K562 (cell line): Measurements from ENCODE around the gene SUSD3. TPM values are rescaled to one million over a fixed set of nuclear protein-coding genes. Genes with fewer than 3 reads are reported as not detected.

Experiments used
- ATAC-seq: fragments of 200-7000 bp; cut with Tn5 transposase; 3 replicates; pipeline ENCODE4 v1.9.1; 2020; ENCODE audit warnings: moderate library complexity
- BruUV-seq: library from RNA; stranded (reverse); fragments of 400-500 nt; replicated peaks from 2 replicates; lab custom pipeline; 2021; lab: Mats Ljungman, UMichigan
- CTCF ChIA-PET: fragments of 300-600 bp; formaldehyde crosslinking; extraction: SDS; loops from one replicate; lab custom pipeline; 2021; ENCODE audit warnings: low intra/inter-chr PET ratio; lab: Yijun Ruan, JAX
- POLR2A ChIA-PET: fragments of 300-600, 350-650 bp; sonication (Branson Sonifier 250); formaldehyde crosslinking; extraction: SDS; loops from one replicate; lab custom pipeline; 2021; ENCODE audit warnings: antibody characterized with exemption, inconsistent platforms; lab: Yijun Ruan, JAX
- DNase-seq, 4 experiments: peaks; one replicate each; pipeline versions ENCODE4 v3.0.0 to v3.0.0-alpha.2; 2011 to 2018; ENCODE audit warnings: low spot score in 3 of 4, mixed read lengths in 3 of 4; ENCODE audit errors: extremely low read depth in 1 of 4
- FAIRE-seq: peaks from 2 replicates; lab custom pipeline; 2011; peaks lifted over from hg19 to GRCh38; lab: Jason Lieb, UNC
- H2AFZ ChIP-seq: 2 replicates; pipeline ENCODE4 v1.6.0; 2011; ENCODE audit warnings: low read depth, low read length, control low read depth, inconsistent platforms
- H3K27ac ChIP-seq: fragments of 200-600 bp; 3 replicates; pipeline ENCODE4 v1.8.0; 2011; ENCODE audit warnings: low read depth, mild to moderate bottlenecking, control low read depth, inconsistent platforms, low read length, moderate library complexity, mixed read lengths; ENCODE audit errors: extremely low read depth
- H3K27me3 ChIP-seq, 2 experiments: fragments of 300-600 bp in 1 of 2; 2 replicates in 1 of 2; 3 replicates in 1 of 2; pipeline versions ENCODE4 v1.6.0 to v1.8.0; 2011; ENCODE audit warnings: inconsistent platforms in 2 of 2, low read length in 2 of 2, mild to moderate bottlenecking in 1 of 2, mixed read lengths in 1 of 2, moderate library complexity in 1 of 2; ENCODE audit not compliant: control insufficient read depth in 2 of 2, insufficient read depth in 2 of 2
- H3K36me3 ChIP-seq: fragments of 300-600 bp; 3 replicates; pipeline ENCODE4 v1.8.0; 2011; ENCODE audit warnings: mild to moderate bottlenecking, low read length, inconsistent platforms; ENCODE audit not compliant: control insufficient read depth, insufficient read depth
- H3K4me1 ChIP-seq, 2 experiments: fragments of 200-600 bp in 1 of 2; replicated peaks in 1 of 2; 2 replicates in 1 of 2; 3 replicates in 1 of 2; pipeline versions ENCODE4 v1.5.1 to v1.8.0; 2011; ENCODE audit warnings: inconsistent platforms in 2 of 2, low read length in 2 of 2, mild to moderate bottlenecking in 1 of 2, mixed read lengths in 1 of 2, moderate library complexity in 1 of 2; ENCODE audit not compliant: control insufficient read depth in 2 of 2, insufficient read depth in 2 of 2
- H3K4me2 ChIP-seq: 2 replicates; pipeline ENCODE4 v1.6.1; 2011; ENCODE audit warnings: low read length, control low read depth, inconsistent platforms, mixed read lengths; ENCODE audit not compliant: insufficient read depth
- H3K4me3 ChIP-seq: fragments of 200-600 bp; sonication (generic), shearing (Covaris generic); 2 replicates; pipeline ENCODE4 v1.5.1; 2016; ENCODE audit warnings: control low read depth, inconsistent platforms
- H3K79me2 ChIP-seq: fragments of 200-600 bp; 3 replicates; pipeline ENCODE4 v1.8.0; 2011; ENCODE audit warnings: low read length, inconsistent platforms; ENCODE audit not compliant: control insufficient read depth, insufficient read depth
- H3K9ac ChIP-seq, 2 experiments: 2 replicates each; pipeline versions ENCODE4 v1.6.0 to v1.6.1; 2011; ENCODE audit warnings: low read depth in 2 of 2, low read length in 2 of 2, control low read depth in 1 of 2, inconsistent platforms in 1 of 2, mild to moderate bottlenecking in 1 of 2, mixed read lengths in 1 of 2; ENCODE audit not compliant: insufficient read depth in 1 of 2
- H3K9me1 ChIP-seq: one replicate; pipeline ENCODE4 v1.6.0; 2011; ENCODE audit warnings: inconsistent platforms, mild to moderate bottlenecking, low read length, moderate library complexity; ENCODE audit not compliant: control insufficient read depth, insufficient read depth
- H3K9me3 ChIP-seq: replicated peaks from 2 replicates; pipeline ENCODE4 v1.5.1; 2011; ENCODE audit warnings: low read depth, low read length, inconsistent platforms; ENCODE audit not compliant: control insufficient read depth, insufficient read depth
- H4K20me1 ChIP-seq: replicated peaks from 2 replicates; pipeline ENCODE4 v1.6.1; 2011; ENCODE audit warnings: low read length, inconsistent platforms, mixed read lengths; ENCODE audit not compliant: control insufficient read depth, insufficient read depth
- HDAC3 ChIP-seq: fragments of 450-650 bp; IDR thresholded peaks from 2 replicates; pipeline ENCODE4 v1.6.1; 2018; ENCODE audit warnings: borderline replicate concordance, mild to moderate bottlenecking, moderate library complexity; ENCODE audit not compliant: partially characterized antibody
- L3MBTL2 ChIP-seq: fragments of 450-650 bp; IDR thresholded peaks from 2 replicates; pipeline ENCODE4 v1.6.1; 2016; ENCODE audit warnings: mild to moderate bottlenecking, moderate library complexity
- MCM7 ChIP-seq, 2 experiments: fragments of 450-650 bp; IDR thresholded peaks; 2 replicates each; pipeline ENCODE4 v1.6.1; 2016 to 2018
- PREB ChIP-seq: sonication (generic); formaldehyde crosslinking; IDR thresholded peaks from 2 replicates; pipeline ENCODE4 v1.8.1; 2023; ENCODE audit warnings: mild to moderate bottlenecking, missing genetic modification reagents
- RAD51 ChIP-seq: fragments of 450-650 bp; IDR thresholded peaks from 2 replicates; pipeline ENCODE4 v1.7.1; 2016; ENCODE audit warnings: low read depth, mild to moderate bottlenecking, borderline replicate concordance
- SAFB ChIP-seq: fragments of 200-400 bp; formaldehyde crosslinking; IDR thresholded peaks from 2 replicates; pipeline ENCODE4 v1.6.1; 2017; ENCODE audit warnings: low read depth, low read length, borderline replicate concordance
- SIN3B ChIP-seq: fragments of 450-650 bp; IDR thresholded peaks from 2 replicates; pipeline ENCODE4 v1.6.1; 2017; ENCODE audit warnings: low read depth, mild to moderate bottlenecking, moderate library complexity
- ZNF436 ChIP-seq: fragments of 250-450, 450-650 bp; sonication (Bioruptor Pico); formaldehyde crosslinking; IDR thresholded peaks from 2 replicates; pipeline ENCODE4 v1.7.0; 2020; ENCODE audit warnings: mild to moderate bottlenecking
- ZNF583 ChIP-seq: fragments of 250-450 bp; sonication (Bioruptor Pico); IDR thresholded peaks from 2 replicates; pipeline ENCODE4 v1.4.0; 2020
- WGBS: fragments of 100-300 bp; shearing (Covaris generic); methylation state at CpG from one replicate; pipeline ENCODE4 v1.1.6; 2016; ENCODE audit warnings: low coverage, mixed read lengths; ENCODE audit not compliant: insufficient coverage; ENCODE audit errors: missing lambda C conversion rate; 5-methylcytosine and 5-hydroxymethylcytosine counted together
- in situ Hi-C: fragments of 300-500 bp; cut with MboI; formaldehyde crosslinking; loops from 4 replicates; pipeline ENCODE4 v1.15.0; 2018; ENCODE audit warnings: inconsistent platforms, mixed read lengths
- intact Hi-C: fragments of 100-400 bp; cut with micrococcal nuclease; formaldehyde crosslinking; loops from 2 replicates; pipeline ENCODE4 v1.14.2; 2022
- polyA plus RNA-seq, 8 experiments: library from polyadenylated mRNA; depleted of rRNA in 4 of 8; stranded (reverse) in 5 of 8; unstranded in 3 of 8; fragments of >200 nt; fragmentation: Nextera tagmentation in 2 of 8; fragmentation: Illumina TruSeq in 1 of 8; extraction: Ambion mirVana in 2 of 8; extraction: Trizol in 1 of 8; gene quantifications; 2 replicates each; pipeline versions ENCODE4 v1.2.1 to v1.2.3, GENCODE V29; 2011 to 2014; ENCODE audit warnings: inconsistent platforms in 1 of 8, missing spikeins in 1 of 8
- total RNA-seq, 7 experiments: library from RNA; depleted of rRNA in 6 of 7; stranded (reverse); fragments of >200 nt in 6 of 7; fragmentation: Illumina TruSeq in 2 of 7; extraction: Trizol in 2 of 7; gene quantifications; 2 replicates each; pipeline versions ENCODE4 v1.2.1 to v1.2.3, GENCODE V29; 2011 to 2021; ENCODE audit warnings: low replicate concordance in 1 of 7
- TF ChIP-seq, protein P1 (sequence below), 2 experiments: fragments of 450-650 bp in 1 of 2; IDR thresholded peaks; 2 replicates each; pipeline ENCODE4 v1.6.1; 2011 to 2017; ENCODE audit warnings: low read depth in 2 of 2, antibody characterized with exemption in 1 of 2, borderline replicate concordance in 1 of 2, low read length in 1 of 2, mild to moderate bottlenecking in 1 of 2, mixed read lengths in 1 of 2; ENCODE audit not compliant: control insufficient read depth in 1 of 2

Gene SUSD3
- total and polyA plus RNA-seq, 9 of the 15 experiments (the other 6 are each of a cell fraction or from before 2014, with no cell fraction given), result 1.3 to 21.7 (median 11.4) TPM

DNA sequence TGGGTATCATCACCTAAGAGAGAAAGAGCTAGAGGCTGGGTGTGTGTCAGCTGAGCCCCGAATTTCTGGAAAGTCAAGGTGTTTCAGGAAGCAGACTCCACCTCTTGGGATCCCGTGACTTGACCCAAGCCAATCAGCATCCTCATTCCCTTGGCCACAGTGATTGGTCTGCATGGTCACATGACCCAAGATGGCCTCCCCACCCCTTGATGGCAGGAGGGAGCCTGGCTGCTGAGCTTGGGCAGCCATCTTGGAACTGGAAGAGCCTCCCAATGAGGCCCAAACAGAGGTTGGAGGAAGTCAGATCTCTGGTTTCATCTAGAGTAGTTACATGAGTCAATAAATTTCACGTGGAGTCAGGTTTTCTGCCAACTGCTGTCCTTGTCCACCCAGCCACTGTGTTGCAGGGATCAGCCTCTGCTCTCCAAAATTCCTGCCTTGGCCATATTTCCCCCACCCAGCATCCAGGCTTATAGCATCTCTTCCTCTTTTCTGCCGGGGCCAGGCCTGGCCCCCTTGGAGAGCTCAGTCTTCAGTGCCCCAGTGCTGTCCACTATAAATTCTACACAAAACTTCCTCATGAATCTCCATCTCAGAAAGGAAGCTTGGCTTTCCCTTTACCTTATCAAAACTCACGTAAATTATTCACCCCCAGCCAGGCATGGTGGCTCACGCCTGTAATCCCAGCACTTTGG is 17.2 kb upstream of the SUSD3 start:
- FAIRE-seq (peak; percentile 82), ATAC-seq (peak; percentile 92), DNase-seq (peak; percentile 51 to 85 (median 72))
- 53% methylated on average over 6 of the region's 6 CpGs for WGBS
- ChIA-PET CTCF (no interaction called here), POLR2A (interaction anchor here (1.9 kb wide), 1 partner anchor 25 kb away, joined by 4 read pairs; no protein-coding TSS in a partner anchor)
- H4K20me1 ChIP-seq, result no peaks in the 10 kb centered on the region
- in situ Hi-C loops, result no loop called here
- no peaks in the 10 kb centered on the region for H3K36me3 ChIP-seq
- H3K9ac ChIP-seq, result no peak overlapping the region
- no peaks in the 10 kb centered on the region for H3K9me1 ChIP-seq
- H3K4me3 ChIP-seq, result no peak overlapping the region
- H2AFZ ChIP-seq, result peak overlapping the region; percentile 29
- no peak overlapping the region for H3K4me2 ChIP-seq
- no peak overlapping the region for H3K27ac ChIP-seq
- H3K27me3 ChIP-seq, result no peaks in the 10 kb centered on the region
- H3K4me1 ChIP-seq, result peaks cover 7 to 25% of the 10 kb centered on the region in 2 experiments; a peak in 3 of 5 replicates
- H3K9me3 ChIP-seq, result no peaks in the 10 kb centered on the region; the same call in 1 of the 2 replicates
- BruUV-seq, result no TSS peak
- H3K79me2 ChIP-seq, result no peaks in the 10 kb centered on the region
- intact Hi-C loops, result no loop called here
- no peak for TF ChIP-seq ZNF436 (CRISPR knock-in tag)
- no peak for TF ChIP-seq ZNF583 (CRISPR knock-in tag)
- TF ChIP-seq PREB, result no peak
- TF ChIP-seq, protein P1, sequence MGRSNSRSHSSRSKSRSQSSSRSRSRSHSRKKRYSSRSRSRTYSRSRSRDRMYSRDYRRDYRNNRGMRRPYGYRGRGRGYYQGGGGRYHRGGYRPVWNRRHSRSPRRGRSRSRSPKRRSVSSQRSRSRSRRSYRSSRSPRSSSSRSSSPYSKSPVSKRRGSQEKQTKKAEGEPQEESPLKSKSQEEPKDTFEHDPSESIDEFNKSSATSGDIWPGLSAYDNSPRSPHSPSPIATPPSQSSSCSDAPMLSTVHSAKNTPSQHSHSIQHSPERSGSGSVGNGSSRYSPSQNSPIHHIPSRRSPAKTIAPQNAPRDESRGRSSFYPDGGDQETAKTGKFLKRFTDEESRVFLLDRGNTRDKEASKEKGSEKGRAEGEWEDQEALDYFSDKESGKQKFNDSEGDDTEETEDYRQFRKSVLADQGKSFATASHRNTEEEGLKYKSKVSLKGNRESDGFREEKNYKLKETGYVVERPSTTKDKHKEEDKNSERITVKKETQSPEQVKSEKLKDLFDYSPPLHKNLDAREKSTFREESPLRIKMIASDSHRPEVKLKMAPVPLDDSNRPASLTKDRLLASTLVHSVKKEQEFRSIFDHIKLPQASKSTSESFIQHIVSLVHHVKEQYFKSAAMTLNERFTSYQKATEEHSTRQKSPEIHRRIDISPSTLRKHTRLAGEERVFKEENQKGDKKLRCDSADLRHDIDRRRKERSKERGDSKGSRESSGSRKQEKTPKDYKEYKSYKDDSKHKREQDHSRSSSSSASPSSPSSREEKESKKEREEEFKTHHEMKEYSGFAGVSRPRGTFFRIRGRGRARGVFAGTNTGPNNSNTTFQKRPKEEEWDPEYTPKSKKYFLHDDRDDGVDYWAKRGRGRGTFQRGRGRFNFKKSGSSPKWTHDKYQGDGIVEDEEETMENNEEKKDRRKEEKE (IDR thresholded peaks at IDR 0.05; ENCODE audit: borderline replicate concordance in 1 of 2, control insufficient read depth in 1 of 2, low read depth in 2 of 2, low read length in 1 of 2), result no peak
- TF ChIP-seq HDAC3, result no peak
- peak; percentile 52; the same call in 1 of the 2 replicates for TF ChIP-seq L3MBTL2
- no peak for TF ChIP-seq SIN3B
- TF ChIP-seq SAFB, result no peak
- TF ChIP-seq RAD51, result peak; percentile 92
- TF ChIP-seq MCM7 (IDR thresholded peaks at IDR 0.05), result no peak
